ENCODE measurements around the gene STARD6.
"Not testable (repeated sequence)": the region's sequence is repeated elsewhere in the genome, so short reads cannot be mapped to it uniquely, and the experiment has no call there.

STARD6 gene, protein sequence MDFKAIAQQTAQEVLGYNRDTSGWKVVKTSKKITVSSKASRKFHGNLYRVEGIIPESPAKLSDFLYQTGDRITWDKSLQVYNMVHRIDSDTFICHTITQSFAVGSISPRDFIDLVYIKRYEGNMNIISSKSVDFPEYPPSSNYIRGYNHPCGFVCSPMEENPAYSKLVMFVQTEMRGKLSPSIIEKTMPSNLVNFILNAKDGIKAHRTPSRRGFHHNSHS

DNA sequence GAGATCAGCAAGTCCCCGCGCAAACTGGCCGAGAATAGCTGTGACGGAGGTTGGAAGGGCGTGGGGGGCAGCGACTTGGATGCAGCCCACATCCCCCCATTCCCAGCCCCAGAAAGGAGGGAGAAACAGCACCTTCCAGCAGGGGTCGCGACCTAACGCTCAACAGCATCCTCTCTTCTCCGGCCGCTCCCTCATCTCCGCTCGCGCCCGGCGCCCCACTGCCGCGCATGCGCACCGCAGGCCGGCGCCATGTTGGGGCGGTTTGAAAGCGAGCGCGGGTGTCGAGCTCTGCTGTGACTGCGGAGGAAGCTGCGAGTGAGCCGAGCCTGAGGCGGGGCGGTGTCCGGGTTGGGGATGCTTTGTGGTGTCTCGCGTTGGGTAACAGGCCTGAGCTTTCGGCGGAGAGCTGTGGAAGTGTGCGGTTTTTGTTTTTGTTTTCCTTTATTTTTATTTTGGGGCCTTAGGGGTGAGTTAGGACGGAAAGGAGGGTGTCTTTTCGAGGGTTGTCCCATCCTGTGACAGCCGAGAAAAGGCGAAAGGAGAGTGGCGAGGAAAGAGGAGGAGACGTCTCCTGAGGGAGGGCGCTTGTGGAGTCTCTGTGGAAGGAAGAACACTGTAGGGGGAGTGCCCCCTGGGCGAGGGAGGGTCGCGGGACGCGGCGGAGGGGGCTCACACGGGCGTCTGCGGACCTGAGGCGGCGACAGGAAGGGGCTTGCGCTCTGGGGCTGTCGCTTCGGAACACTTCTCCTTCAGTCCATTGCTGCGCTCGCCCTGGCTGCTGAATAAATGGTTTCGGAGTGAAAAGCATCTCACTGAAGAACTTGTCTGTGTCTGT is at the start of gene STARD6, which contains the start of gene C18orf54:
TSS of gene STARD6 (minus strand) at position 199 of the 835 bp plus-strand sequence. CDS start 3,285 bp downstream, outside the sequence.
TSS of gene C18orf54 (plus strand) at position 247 of the 835 bp plus-strand sequence. CDS start 2,667 bp downstream, outside the sequence.
- peak; percentile 72 for DNase-seq

DNA sequence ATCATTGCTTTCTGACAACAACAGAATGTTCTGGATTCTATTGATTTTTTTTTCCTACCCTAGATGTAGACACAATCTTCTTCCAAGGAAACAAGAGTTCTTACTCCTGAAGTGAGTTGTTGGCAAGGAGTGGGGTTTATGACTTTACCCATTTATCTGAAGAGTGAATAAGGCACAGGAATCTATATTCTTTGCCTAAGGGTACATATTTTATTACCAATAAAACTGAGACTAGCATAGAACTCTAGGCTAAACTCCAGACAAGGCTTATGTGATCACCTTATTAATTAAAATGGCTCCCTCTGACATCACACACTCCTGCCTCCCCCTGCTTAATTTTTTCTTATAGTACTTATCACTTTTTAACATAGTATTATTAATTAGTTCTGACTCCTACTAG is 47.6 kb upstream of the STARD6 start:
- no peak for DNase-seq

DNA sequence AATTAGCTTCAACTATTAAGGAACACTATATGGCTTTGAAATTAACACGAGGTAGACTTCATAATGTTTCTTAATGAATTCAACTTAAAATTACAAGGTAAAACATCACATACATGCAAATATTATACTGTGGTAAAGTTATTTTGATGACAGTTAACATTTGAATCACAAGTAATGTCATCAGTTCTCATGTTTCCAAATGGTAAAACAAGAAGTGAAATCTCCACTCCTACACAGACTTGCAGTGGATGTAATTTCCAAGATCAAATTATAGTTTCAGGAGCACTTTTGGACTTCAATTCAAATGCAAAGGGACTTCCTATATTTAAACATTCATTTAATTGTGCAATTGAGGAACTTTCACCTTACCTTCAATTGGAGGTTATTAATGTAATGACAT is 39.1 kb upstream of the STARD6 start:
- no peak for DNase-seq

DNA sequence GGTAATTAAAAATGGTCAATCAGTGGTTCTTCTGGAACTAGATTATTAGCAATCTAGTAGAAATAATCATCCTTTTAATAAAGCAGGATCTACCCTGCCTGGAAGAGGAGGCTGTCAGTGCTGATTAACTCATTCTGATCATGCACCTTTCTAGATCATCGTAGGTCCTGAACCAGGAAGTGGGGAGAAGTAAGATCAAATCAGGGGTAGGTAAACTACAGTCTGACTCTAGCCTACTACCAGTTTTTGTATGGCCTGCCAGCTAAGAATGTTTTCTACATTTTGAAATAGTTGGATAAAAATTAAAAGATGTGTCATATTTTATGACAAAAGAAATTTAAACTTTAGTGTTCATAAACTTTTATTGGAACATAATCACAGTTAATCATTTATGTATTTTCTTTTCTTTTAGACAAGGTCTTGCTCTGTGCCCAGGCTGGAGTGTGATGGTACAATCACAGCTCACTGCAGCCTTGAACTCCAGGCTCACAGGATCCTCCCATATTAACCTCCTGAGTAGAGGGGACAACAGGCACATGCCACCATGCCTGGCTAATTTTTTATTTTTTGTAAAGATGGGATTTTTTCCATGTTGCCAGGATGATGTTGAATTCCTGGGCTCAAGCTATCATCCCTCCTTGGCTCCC is 36.1 kb upstream of the STARD6 start:
- no peak for DNase-seq

DNA sequence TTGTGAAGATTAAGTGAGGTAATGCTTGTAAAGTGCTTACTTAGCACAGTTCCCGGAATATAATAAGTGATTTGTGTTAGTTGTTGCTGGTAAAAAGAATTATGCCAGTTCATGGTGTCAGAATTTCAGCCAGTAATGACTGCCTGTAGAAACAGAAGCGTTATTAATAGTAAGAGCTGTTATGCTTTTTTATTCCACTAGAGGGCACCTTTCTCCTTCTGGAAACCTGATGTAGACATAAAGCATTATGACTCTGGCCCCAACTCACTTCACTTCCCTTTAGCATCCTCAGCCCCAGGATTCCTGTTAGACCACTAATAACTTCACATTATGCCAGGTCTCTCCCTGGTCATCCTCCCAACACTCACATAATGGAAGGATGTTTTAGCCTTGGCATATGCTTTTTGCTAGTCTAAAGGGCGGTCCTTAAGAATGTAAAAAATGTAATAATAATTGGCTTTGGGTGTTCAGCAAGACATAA is 34.9 kb upstream of the STARD6 start:
- peak; percentile 44 for DNase-seq

DNA sequence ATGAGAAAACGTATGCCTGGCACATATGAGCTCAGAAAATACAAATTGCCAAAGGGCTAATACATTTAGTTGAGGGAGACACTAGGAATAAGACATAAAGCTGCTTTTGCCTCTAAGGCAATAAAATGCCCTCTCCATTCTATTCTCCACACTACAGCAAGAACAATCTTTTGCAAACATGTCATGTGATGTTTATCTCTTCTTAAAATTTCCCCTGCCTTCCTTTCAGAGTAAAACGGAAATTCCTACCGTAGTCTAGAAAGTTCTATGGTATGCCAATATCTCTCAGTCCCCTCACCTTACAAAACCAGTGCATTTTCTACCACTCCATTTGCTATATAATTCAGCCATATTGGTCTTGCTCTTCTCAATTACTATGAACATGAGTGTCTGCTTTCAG is 33.2 kb upstream of the STARD6 start:
- no peak for DNase-seq

DNA sequence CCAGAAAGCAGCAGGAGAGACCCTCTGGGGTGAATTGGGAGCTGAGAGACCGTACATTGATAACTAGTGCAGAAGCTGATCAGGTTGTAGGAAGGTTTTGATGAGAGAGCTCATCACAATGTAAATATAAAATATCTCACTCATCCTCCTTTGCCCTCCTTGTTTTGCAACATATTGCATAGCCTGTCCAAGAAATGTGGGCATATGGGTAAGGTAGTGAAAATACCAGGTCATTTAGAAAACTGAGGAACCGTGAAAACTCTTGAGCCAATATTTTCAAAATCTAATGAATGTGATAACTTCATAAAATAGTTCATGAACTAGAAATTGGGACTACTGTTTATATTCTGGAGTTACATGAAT is 31.5 kb upstream of the STARD6 start:
- no peak for DNase-seq

DNA sequence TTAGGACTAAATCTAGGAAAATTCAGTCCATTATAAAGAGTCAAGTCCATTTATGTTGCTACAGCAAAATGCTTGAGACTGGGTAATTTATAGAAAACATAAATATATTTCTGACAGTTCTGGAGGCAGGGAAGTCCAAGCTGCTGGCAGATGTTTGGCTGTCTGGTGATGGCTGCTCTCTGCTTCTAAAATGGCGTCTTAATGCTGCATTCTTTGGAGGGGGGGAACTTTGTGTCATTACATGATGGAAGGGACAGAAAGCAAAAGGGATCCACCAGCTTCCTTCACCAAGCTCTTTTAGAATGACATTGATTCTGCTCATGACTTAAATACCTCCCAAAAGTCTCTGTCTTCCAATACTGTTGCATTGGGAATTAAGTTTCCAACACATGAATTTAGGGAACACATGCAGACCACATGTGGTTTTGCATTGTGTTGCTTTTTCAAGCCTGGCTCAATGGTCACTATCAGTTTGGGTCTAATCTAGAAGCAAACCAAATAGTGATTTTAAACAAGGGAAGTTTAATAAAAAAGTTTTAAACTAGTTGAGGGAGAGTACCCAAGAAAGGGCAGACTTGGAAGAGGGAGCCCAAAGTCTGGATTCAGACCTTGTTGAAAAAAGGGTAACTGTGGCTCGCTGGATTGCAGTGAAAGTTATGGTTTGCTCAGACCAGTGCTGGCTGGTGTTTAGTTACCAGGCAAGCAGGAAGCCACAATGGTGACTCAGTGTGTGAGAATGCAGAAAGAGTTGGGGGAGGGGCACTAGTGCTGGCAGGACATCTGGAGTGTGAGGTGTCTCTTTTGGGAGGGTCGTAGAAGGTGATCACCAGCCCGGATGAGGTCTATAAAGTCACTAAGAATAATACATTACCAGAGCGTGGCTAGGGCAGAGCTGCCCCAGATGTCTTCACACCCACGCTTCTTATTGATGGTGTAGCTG is 30.8 kb upstream of the STARD6 start:
- DNase-seq = no peak

DNA sequence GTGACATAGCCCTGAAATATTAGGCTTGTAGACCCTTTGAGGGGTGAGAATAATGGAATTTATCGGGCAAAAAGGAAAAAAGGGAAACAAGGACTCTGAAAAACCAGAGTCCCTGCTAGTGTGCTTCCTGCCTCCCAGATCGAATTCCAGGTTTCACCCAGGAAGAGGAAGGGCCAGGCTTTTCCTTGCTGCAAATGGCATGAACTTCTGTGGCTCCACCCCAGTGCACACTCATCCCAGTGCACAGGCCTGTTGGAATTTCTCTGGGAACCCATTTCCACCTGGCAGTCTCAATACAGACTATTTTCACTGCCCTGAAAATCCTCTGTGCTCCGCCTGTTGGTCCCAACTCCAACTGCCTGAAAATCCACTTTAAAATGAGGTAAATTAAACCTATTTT is 30.0 kb upstream of the STARD6 start:
- no peak for DNase-seq

DNA sequence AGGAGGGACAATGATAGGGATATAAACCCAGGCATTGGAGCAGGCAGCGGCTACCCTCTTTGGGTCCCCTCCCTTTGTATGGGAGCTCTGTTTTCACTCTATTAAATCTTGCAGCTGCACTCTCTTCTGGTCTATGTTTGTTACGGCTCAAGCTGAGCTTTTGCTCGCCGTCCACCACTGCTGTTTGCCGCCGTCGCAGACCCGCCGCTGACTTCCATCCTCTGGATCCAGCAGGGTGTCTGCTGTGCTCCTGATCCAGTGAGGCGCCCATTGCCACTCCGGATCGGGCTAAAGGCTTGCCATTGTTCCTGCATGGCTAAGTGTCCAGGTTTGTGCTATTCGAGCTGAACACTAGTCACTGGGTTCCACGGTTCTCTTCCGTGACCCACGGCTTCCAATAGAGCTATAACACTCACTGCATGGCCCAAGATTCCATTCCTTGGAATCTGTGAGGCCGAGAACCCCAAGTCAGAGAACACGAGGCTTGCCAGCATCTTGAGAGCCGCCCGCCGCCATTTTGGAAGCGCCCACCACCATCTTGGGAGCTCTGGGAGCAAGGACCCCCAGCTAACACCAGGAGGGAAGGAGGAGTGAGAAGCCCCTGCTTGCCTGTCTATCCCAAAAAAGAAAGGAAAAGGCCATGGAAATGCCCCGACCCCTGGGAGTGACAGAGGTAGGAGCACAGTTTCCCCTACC is 29.3 kb upstream of the STARD6 start:
- not testable (repeated sequence) for DNase-seq

DNA sequence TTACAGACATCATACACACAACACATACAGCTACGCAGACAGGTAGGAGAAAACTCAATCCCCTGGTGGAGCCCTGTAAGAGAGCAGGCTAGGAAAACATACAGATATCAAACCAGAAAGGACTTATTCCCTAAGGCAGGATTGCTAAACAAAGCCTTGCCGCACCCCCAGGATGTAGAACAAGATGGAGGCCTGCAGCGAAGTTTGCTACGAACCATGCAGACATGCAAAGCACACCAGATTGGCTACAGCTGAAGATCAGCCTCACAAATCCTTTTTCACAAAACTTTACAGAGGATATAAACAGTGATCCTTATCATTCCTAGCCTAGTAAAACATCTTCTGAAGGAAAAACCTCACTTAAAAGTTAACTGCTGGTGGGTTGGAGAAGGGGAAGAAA is 28.4 kb upstream of the STARD6 start:
- DNase-seq = no peak

DNA sequence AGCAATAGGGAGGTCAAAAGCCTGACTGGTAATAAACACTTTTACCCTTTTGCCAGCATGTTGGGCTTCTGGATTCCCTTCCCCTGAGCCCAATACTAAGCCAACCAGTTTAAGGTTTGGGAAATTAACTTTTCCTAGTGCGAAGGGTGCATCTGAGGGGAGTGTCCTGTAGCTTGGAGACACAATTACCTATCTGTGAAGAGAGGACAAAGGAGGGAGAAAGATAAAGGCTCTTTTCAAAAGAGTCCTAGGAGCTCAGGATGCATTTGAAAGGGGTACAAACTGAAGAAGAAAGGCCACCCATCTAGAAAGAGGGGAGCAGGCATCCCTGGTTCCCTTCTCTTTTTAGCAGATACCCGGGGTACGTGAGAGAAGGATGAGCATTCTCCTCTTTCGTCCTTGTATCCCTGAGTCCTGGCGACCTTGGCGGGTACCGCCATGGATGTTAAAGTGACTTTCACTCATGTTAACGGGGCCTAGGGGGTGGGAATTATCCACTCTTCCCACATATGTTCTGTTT is 25.1 kb upstream of the STARD6 start:
- no peak for DNase-seq

DNA sequence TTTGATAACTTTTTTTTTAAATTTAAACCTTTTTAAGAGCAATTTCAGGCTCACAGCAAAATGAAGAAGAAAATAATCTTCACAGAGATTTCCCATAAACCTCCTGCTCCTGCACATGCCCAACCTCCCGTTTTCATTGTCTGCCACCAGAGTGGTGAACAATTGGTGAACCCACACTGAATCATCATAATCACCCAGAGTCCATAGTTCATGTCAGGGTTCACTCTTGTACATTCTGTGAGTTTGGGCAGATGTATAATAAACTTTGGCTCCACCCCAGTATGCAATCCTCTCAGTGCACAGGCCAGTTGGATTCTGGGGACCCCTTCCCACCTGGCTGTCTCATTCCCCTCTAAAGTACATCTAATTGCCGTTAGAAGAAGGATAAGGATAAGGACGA is 24.4 kb upstream of the STARD6 start:
- no peak for DNase-seq

DNA sequence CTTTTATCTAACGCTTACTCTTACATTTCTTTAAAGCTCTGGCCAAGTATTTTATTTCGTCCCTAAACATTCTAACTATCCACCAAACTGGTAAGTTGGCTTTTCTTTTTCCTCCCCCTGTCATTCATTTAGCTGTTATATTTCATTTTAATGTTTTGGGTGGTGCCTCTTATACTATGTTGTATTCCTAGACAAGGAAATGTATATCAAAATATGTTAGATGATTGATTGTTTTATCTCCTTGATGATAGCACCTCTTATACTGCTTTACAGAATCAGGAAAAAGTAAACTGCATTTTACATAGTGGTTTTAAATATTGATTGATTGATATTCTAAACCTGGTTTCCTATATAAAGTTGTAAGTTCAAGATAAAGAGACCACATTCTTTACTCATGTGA is 24.0 kb upstream of the STARD6 start:
- no peak for DNase-seq

DNA sequence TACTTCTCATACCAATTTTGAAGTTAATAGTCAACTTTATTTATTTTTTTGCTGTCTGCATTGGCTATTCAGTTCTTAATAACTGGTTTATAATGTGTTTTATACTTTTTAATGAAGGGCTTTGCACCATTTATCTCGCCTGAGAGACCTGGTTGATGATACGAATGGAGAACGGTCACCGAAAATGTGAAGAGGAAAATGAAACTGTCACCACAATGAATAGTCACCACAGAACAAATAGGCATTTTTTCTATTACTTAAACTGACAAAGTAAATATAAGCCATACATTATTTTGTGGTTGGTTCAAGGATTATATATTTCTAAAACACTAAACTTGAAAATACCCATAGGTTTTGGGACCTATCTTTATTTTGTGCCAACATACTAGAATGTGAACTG is 20.4 kb upstream of the STARD6 start:
- no peak for DNase-seq

DNA sequence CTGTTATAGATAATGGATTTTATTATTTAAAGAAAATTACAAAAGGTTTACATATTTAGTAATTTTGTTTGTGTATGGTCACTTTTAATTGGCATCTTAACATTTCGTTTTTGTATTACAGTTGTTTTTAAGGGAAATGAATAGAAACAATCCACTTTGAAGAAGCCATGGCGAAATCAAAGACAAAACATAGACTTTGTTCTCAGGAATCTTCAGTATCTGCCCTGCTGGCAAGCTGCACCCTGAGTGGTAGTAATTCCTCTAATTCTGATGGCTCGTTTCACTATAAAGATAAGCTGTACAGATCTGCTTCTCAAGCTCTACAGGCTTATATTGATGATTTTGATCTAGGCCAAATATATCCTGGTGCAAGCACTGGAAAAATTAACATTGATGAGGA is 2.7 kb upstream of the STARD6 start:
- DNase-seq = no peak

DNA sequence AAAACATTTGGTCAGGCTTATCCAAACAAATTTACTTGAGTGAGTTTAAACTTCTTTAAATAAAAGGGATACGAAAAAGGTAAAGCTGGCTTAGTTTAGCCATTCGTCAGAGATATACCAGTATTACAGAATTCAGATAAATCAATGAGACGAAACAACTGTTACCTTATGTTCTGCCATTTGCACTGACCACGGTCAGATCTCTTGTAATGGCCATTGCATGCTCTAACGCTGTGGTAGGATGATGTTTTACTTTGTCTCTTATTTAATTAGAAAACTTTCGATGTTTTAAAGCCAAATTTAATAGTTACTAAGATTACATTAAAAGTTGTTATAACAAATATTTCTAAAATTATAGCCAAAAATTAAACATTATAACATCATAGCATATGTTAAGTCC is 1.6 kb upstream of the STARD6 start:
- no peak for DNase-seq

DNA sequence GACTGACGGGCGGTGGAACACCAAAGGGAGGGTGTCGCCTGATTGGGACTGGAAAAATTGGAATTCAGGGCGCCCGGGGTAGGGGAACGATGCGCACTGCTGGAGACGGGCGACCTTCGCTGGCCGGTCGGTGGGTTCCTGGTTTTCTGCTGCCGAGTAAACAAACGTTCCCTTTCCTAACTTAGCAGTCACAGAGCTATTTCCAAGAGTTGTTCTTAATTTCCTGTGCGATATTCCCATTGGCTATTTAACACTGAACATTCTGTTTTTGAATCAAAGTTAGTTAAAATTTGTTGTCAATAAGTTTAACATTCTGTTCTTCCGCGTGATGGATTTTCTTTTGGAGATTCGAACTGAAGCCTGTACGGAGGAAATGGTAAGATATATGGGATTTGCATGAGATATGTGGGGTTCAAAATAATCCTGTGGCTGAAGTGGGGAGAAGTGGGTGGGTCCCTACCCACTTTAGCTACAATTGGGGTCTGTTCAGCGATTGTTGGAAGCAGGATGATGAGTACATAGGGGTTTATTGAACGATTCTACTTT is 910 bp upstream of the STARD6 start:
- no peak for DNase-seq

DNA sequence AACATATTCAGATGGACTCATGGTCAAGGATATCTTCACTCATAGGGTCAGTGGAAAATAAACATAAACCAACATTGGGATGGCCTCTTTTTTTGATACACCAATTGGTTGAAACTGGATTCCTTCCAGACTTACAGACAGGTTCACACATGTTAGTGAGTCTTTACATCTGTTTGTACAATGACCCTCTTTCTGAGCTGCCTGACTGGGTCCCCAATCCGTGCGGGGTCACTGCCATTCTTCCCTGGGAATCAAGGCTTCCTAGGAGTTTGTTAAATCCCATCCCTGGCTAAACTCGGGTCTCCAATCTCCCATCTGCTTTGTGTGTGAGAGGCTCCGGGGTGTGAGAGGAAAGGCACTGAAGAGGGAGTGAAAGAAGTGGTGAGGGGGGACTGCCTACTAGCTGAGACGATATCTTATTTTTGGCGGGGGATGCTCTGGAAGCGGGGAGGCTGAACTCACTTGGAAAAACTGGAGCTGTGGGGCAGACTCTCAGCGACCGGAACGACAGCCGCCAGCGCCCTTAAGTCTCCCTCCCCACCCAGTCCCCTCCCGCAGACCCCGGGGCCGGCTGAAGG is 487 bp downstream of the STARD6 start:
- DNase-seq = no peak

DNA sequence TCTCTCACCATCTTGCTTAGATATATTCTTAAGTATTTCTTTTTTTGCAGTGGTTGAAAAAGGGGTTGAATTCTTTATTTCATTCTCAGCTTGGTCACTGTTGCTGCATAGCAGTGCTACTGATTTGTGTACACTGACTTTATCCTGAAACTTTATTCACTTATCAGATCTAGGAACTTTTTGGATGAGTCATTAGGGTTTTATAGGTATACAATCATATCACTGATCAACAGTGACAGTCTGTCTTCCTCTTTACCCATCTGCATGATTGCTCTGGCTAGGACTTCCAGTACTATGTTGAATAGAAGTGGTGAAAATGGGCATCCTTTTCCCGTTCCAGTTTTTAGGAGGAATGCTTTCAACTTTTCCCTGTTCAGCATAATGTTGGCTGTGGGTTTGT is 6.5 kb downstream of the STARD6 start:
- DNase-seq = no peak

DNA sequence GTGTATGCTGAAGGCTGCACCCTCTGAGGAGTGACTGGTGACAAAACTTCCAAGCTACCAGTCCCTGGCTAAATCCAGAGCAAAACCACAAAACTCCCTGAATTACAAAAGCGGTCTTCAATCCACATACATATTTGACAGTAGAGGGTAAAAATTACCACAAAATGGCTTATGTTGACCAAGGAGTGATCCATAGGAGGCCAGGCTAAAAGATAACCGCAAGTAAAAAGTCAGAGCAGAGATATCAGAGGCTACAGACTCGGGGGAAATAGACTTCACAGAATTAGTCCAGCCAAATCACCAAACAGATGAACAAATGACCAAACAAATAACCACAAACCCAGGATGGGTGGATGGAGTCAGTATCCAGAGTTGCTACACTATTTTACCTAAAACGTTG is 19.4 kb downstream of the STARD6 start:
- no peak for DNase-seq
